Ovary (tissue), 9 donors: ENCODE data around the gene MST1R. TPM values are rescaled to one million over a fixed set of nuclear protein-coding genes. Genes with fewer than 3 reads are reported as not detected.

Experiments
- DNase-seq, 5 donors: peaks; one replicate each; pipeline ENCODE4 v3.0.0-alpha.2; 2019 to 2020
- H3K27ac ChIP-seq, 2 donors: fragments of 200-600 bp; one replicate each; pipeline versions ENCODE4 v1.5.1 to v1.8.0; 2019 to 2022
- H3K27me3 ChIP-seq: fragments of 200-600 bp; one replicate; pipeline ENCODE4 v1.8.0; 2022
- H3K36me3 ChIP-seq: fragments of 200-600 bp; sonication (generic); one replicate; pipeline ENCODE4 v1.5.1; 2019
- H3K4me1 ChIP-seq: one replicate; pipeline ENCODE4 v1.8.1; 2013; ENCODE audit warnings: mild to moderate bottlenecking, moderate library complexity; ENCODE audit not compliant: insufficient read depth
- H3K4me3 ChIP-seq: fragments of 200-600 bp; sonication (generic); one replicate; pipeline ENCODE4 v1.5.1; 2017
- H3K9me3 ChIP-seq, 2 donors: fragments of 200-600 bp in 1 of 2; sonication (generic) in 1 of 2; one replicate each; pipeline versions ENCODE4 v1.5.1 to v1.8.1; 2013 to 2019; ENCODE audit warnings: mild to moderate bottlenecking in 1 of 2, moderate library complexity in 1 of 2
- EP300 ChIP-seq: sonication (generic); formaldehyde crosslinking; IDR thresholded peaks from one replicate; pipeline ENCODE4 v1.6.1; 2017; ENCODE audit warnings: antibody characterized with exemption
- POLR2A ChIP-seq: fragments of 450-650 bp; IDR thresholded peaks from one replicate; pipeline ENCODE4 v1.6.1; 2017; ENCODE audit warnings: antibody characterized with exemption, mild to moderate bottlenecking, moderate library complexity
- WGBS, 3 donors: extraction: QIAGEN DNeasy Blood & Tissue Kit in 1 of 3; methylation state at CpG; one replicate each; pipeline versions ENCODE4 v1.1.5 to v1.1.7; 2013 to 2017; 5-methylcytosine and 5-hydroxymethylcytosine counted together
- intact Hi-C, 4 donors: fragments of 100-400 bp; cut with DNase I; formaldehyde crosslinking; loops; one replicate each; pipeline versions ENCODE4 v1.11.0 to v1.15.1; 2022 to 2023
- polyA plus RNA-seq, 2 donors: library from polyadenylated mRNA; stranded (reverse); fragments of 200-250 nt in 1 of 2; fragments of 350-450 nt in 1 of 2; fragmentation: Illumina TruSeq in 1 of 2; extraction: RNeasy Lipid Tissue Mini Kit (QIAGEN cat#74804) in 1 of 2; gene quantifications; one replicate each; pipeline ENCODE4 v1.2.3, GENCODE V29; 2013 to 2014
- total RNA-seq, 7 donors: library from RNA; depleted of rRNA in 2 of 7; stranded (reverse); fragments of >200 nt in 2 of 7; fragmentation: NEBNext Ultra II Directional in 3 of 7; extraction: Animal tissue kit (Norgen Biotek cat#: 25700) in 3 of 7; gene quantifications; one replicate each; pipeline versions ENCODE4 v1.1.0 to v1.2.4, GENCODE V29; 2016 to 2023
- TF ChIP-seq, protein P1 (sequence below), 3 donors: fragments of 450-650 bp in 2 of 3; fragments of 200-600 bp in 1 of 3; IDR thresholded peaks; one replicate each; pipeline versions ENCODE4 v1.5.1 to v1.8.0; 2016 to 2022; ENCODE audit warnings: antibody characterized with exemption in 3 of 3, mild to moderate bottlenecking in 1 of 3
- donor health status: DM: no; HTN: no; CAD: no; lungs with moderate emphysema.
- donor health status: DM: no; HTN: no; CAD: no.
- donor health status: Bipolar disorder and iron deficiency.
- donor health status: DM: yes; HTN: yes; CAD: no.
- donor health status: DM: no; HTN: no; CAD: no.
- donor health status: DM: yes; HTN: yes; CAD: no.

The MST1R gene
- total and polyA plus RNA-seq, 9 donors: 0.98 to 2.2 (median 1.4) TPM

DNA sequence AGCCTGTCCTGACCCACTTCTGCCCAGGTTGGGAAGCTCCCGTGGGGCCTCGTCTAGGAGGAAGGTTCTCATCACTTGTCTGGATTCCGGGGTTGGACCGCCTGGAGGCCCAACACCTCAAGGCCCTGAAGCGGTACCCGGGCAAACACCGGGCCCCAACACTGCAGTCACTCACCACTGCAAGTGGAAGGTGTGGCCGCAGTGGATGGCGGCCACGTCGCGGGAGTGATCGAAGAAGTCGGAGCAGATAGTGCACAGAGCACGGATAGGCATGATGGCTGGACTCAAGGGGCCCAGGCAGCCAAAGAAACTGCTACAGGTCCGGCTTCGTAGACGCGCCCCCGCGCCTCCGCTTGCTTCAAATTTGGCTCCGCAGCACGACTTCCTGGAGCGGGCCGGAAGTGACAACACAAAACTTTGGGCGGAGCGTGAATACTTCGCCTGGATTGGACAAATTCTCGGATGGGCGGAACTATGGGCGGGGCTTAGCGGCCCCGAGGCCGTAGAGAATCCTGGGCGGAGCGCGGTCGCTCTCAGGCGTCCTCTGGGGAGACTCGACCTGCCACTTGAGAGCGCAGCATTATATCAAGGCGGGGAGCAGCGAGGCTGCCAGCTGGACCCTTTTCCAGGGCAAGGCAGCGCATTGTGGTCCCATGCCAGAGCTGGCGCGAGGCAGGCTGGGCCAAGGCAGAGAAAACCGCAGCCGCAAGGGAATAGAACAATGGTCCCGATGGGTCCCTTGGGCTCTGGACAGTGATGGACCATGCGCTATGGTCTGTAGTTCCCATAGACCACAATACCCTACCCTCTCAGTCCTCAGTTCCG lies 47.3 kb downstream of the MST1R start, which contains the start of gene TRAIP:
Gene TRAIP, minus strand, starts transcription at position 384 of the 825 bp plus-strand sequence. Its CDS starts 111 bp downstream, at position 273.
- intact Hi-C loops: no loop called here
- H3K27ac ChIP-seq: peak within 1 kb of the TSS in 1 of 2 donors; percentile 72
- H3K27me3 ChIP-seq: no peaks in the 10 kb centered on the region
- DNase-seq: peak; percentile 91 to 96 (median 94)
- no peaks in the 10 kb centered on the region for H3K9me3 ChIP-seq
- H3K36me3 ChIP-seq: no peaks in the 10 kb centered on the region
- WGBS, 3 donors: 1 to 3% (median 2%) methylated on average over 44 to 52 of the region's 52 CpGs
- TF ChIP-seq, protein P1, sequence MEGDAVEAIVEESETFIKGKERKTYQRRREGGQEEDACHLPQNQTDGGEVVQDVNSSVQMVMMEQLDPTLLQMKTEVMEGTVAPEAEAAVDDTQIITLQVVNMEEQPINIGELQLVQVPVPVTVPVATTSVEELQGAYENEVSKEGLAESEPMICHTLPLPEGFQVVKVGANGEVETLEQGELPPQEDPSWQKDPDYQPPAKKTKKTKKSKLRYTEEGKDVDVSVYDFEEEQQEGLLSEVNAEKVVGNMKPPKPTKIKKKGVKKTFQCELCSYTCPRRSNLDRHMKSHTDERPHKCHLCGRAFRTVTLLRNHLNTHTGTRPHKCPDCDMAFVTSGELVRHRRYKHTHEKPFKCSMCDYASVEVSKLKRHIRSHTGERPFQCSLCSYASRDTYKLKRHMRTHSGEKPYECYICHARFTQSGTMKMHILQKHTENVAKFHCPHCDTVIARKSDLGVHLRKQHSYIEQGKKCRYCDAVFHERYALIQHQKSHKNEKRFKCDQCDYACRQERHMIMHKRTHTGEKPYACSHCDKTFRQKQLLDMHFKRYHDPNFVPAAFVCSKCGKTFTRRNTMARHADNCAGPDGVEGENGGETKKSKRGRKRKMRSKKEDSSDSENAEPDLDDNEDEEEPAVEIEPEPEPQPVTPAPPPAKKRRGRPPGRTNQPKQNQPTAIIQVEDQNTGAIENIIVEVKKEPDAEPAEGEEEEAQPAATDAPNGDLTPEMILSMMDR (IDR thresholded peaks at IDR 0.05): no peak
- peak; percentile 28 for TF ChIP-seq POLR2A
- peak within 1 kb of the TSS; percentile 46 for H3K4me3 ChIP-seq
- H3K4me1 ChIP-seq: peaks cover 6% of the 10 kb centered on the region

DNA sequence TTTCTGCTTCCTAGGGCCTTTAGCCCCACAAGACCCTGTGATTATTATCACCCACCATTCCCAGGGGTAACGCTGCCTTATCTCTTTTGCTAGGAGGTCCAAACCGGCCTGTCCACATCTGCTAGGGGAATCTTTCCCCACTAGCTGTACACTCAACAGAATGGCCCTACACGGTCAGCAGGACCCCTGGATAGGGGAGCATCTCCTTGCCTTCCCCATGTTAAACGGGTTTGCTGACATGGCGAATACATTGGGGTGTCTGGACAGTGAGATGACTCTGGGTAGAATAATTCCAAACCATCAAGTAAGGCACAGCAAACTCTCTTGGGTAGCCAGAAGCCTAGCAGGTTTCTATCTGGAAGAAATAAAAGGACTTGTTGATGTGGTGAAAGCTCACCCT lies 48.0 kb downstream of the MST1R start:
- no peak overlapping the region for H3K27ac ChIP-seq
- peaks cover 6% of the 10 kb centered on the region for H3K4me1 ChIP-seq
- no peaks in the 10 kb centered on the region for H3K27me3 ChIP-seq
- DNase-seq: no peak
- 38 to 59% (median 39%) methylated on average over 5 of the region's 5 CpGs for WGBS, 3 donors
- no peaks in the 10 kb centered on the region for H3K36me3 ChIP-seq
- TF ChIP-seq, protein P1 (IDR thresholded peaks at IDR 0.05): no peak
- TF ChIP-seq EP300 (no peak), POLR2A (no peak)
- peak overlapping the region; percentile 46 for H3K4me3 ChIP-seq
- no peaks in the 10 kb centered on the region for H3K9me3 ChIP-seq
- intact Hi-C loops: no loop called here

DNA sequence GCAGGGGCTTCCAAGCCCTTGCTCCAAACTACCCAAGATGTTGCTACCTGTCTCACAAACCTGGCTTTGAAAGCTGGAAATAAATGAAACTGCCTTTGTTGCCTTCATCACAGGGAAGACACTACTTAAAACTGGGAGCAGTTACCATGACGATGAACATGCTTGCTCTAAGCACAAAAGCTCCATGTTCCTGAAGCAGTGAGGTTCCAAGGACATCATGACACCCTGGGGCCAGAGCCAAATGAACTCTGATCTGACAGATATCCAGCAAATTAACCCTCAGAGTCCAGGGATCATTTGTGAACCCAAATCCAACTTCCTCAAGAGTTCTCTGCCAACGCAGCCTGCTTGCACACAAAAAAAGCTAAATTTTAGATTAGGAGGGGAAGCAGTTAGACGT lies 58.0 kb downstream of the MST1R start:
- 81 to 89% (median 83%) methylated on average over 3 of the region's 3 CpGs for WGBS, 3 donors
- intact Hi-C loops: loop anchor here in 1 of 4 donors (10.0 kb wide), 1 partner anchor 131 kb away; the partner anchor contains the start of gene AMIGO3
- no peaks in the 10 kb centered on the region for H3K27me3 ChIP-seq
- no peak overlapping the region for H3K4me3 ChIP-seq
- no peaks in the 10 kb centered on the region for H3K9me3 ChIP-seq
- no peak overlapping the region for H3K27ac ChIP-seq
- no peaks in the 10 kb centered on the region for H3K4me1 ChIP-seq
- DNase-seq: no peak
- no peaks in the 10 kb centered on the region for H3K36me3 ChIP-seq
- no peak for TF ChIP-seq EP300
- TF ChIP-seq, protein P1 (IDR thresholded peaks at IDR 0.05): no peak
- TF ChIP-seq POLR2A: no peak

DNA sequence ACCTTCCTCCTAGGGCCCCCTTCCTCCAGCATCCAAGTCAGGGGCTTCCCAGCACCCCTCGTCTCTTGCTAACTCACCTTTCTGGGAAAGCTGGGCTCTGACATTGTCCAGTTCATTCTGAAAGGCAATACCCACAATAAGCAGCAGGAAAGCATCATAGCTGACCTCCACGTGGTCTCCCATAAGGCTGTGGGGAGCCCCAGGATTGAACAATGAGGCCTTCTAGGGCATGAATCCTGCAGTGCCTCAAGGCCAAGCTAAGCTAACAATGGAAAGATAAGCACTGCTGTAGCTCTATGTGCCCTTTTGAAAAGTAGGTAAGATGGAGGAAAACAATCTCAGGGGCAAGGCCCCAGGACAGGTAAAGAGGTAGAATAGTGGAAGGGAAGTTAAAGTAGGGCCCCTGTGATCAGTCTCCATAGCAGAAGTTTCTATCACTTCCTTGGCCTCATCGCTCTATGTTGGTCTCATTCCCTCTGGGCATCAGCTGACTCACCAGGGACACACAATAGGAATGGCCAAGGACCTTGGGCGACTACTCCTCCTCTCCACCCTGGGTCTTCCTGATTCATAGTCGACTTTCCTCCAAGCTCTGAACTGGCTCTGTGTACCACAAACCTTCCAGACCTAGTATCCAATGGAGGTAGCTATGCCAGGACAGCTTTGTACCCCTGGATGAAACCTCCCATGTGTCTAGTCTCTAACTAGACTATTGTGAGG lies 59.0 kb downstream of the MST1R start:
- no peak for TF ChIP-seq POLR2A
- TF ChIP-seq, protein P1 (IDR thresholded peaks at IDR 0.05): no peak
- TF ChIP-seq EP300: no peak
- Histone ChIP-seq H3K27ac (no peak overlapping the region), H3K27me3 (no peaks in the 10 kb centered on the region), H3K4me1 (peaks cover under 1% of the 10 kb centered on the region), H3K9me3 (no peaks in the 10 kb centered on the region), H3K36me3 (no peaks in the 10 kb centered on the region), H3K4me3 (no peak overlapping the region)
- intact Hi-C loops: loop anchor here in 2 of 4 donors (5.0 to 10.0 kb wide), 2 partner anchors 130 to 307 kb away; partner anchors contain the start of gene AMIGO3 (in 1 of the 2)
- no peak for DNase-seq
- WGBS, 3 donors: 74 to 91% (median 82%) methylated on average over 5 of the region's 5 CpGs
